ENCODE data around the gene ATP2A1. TPM values are rescaled to one million over a fixed set of nuclear protein-coding genes. Genes with fewer than 3 reads are reported as not detected.
A peak's percentile ranks its signal among the peaks of the same experiment; 100 is the strongest.

ATP2A1 gene
- total and polyA plus RNA-seq, 4 donors, result 0.34 to 0.92 (median 0.44) TPM

- Histone ChIP-seq H3K27ac (ENCODE audit: low read depth in 1 of 2, low read length in 1 of 2) (no peak overlapping the region), H3K9ac (ENCODE audit: insufficient read depth in 1 of 2, low read length in 2 of 2) (peak overlapping the region in 1 of 2 donors; percentile 39), H3K36me3 (ENCODE audit: control insufficient read depth in 4 of 4, insufficient read depth in 4 of 4, low read length in 4 of 4) (peaks cover 0 to 3% (median 2%) of the 10 kb centered on the region in 4 donors), H3K27me3 (ENCODE audit: control insufficient read depth in 3 of 3, insufficient read depth in 3 of 3, low read length in 2 of 3) (peaks cover 0 to 9% (median 0%) of the 10 kb centered on the region in 3 donors), H3K4me3 (peak overlapping the region; percentile 57), H3K4me1 (ENCODE audit: control insufficient read depth in 5 of 5, insufficient read depth in 5 of 5, low read length in 5 of 5) (peaks cover 0 to 24% (median 6%) of the 10 kb centered on the region in 5 donors), H3K9me3 (ENCODE audit: control insufficient read depth in 4 of 4, insufficient read depth in 3 of 4, low read length in 3 of 4) (no peaks in the 10 kb centered on the region)
- 3% methylated on average over 27 of the region's 27 CpGs for WGBS, 2 donors
- TF ChIP-seq, protein P1, sequence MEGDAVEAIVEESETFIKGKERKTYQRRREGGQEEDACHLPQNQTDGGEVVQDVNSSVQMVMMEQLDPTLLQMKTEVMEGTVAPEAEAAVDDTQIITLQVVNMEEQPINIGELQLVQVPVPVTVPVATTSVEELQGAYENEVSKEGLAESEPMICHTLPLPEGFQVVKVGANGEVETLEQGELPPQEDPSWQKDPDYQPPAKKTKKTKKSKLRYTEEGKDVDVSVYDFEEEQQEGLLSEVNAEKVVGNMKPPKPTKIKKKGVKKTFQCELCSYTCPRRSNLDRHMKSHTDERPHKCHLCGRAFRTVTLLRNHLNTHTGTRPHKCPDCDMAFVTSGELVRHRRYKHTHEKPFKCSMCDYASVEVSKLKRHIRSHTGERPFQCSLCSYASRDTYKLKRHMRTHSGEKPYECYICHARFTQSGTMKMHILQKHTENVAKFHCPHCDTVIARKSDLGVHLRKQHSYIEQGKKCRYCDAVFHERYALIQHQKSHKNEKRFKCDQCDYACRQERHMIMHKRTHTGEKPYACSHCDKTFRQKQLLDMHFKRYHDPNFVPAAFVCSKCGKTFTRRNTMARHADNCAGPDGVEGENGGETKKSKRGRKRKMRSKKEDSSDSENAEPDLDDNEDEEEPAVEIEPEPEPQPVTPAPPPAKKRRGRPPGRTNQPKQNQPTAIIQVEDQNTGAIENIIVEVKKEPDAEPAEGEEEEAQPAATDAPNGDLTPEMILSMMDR (IDR thresholded peaks at IDR 0.05; ENCODE audit: control extremely low read depth, extremely low read depth), result no peak
- ATAC-seq (ENCODE audit: insufficient read depth, low FRiP score) (peak; percentile 39), DNase-seq (no peak)
These were observed 1.1 kb downstream of the ATP2A1 start for GRCh38 chr16:28879261-28879840.

DNA sequence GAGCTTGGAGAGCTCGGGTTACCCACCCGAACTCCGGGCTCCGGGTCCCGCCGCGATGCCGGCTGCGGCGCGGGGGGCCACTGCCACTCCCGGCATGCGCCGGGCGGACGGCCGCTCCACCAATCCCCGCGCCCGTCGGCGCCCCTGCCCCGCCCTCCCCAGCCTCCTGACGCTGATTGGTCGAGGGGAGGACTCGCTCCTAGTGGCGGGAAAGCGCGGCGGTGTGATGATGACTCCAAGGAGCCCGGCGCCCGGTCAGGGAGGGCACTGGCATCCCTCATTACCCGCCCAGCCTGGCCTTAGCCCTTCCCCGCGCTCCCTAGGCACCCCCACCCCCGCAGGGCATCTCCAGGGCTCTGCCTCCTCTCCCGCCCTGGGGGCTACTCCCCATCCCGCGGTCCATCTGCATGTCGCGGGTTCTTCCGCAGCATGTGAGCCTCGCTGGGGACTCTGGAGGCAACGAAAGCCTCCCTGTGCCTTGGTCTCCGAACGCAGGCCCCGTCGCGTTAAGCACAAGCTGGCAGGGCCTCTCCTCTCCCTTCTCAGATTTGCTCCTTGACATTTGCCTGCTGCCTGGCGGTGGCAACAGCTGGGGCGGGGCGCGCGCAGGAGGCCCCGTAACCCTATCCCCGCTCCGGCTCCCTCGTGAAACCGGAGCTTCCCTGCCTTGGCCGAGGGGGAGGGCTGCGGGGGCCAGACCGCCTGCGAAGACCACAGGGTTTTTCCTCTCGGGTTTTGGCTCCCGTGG lies 1.7 kb downstream of the ATP2A1 start:
- Histone ChIP-seq H3K4me1 (ENCODE audit: control insufficient read depth in 5 of 5, insufficient read depth in 5 of 5, low read length in 5 of 5) (peaks cover 0 to 23% (median 6%) of the 10 kb centered on the region in 5 donors), H3K36me3 (ENCODE audit: control insufficient read depth in 4 of 4, insufficient read depth in 4 of 4, low read length in 4 of 4) (no peaks in the 10 kb centered on the region), H3K9me3 (ENCODE audit: control insufficient read depth in 4 of 4, insufficient read depth in 3 of 4, low read length in 3 of 4) (no peaks in the 10 kb centered on the region), H3K4me3 (peak overlapping the region; percentile 57), H3K27ac (ENCODE audit: low read depth in 1 of 2, low read length in 1 of 2) (no peak overlapping the region), H3K9ac (ENCODE audit: insufficient read depth in 1 of 2, low read length in 2 of 2) (no peak overlapping the region), H3K27me3 (ENCODE audit: control insufficient read depth in 3 of 3, insufficient read depth in 3 of 3, low read length in 2 of 3) (peaks cover 0 to 9% (median 0%) of the 10 kb centered on the region in 3 donors)
- ATAC-seq (ENCODE audit: insufficient read depth, low FRiP score), result peak; percentile 94
- WGBS, 2 donors, result 1 to 2% methylated on average over 63 to 66 of the region's 66 CpGs
- DNase-seq, result peak; percentile 87 to 92 (median 89)
- TF ChIP-seq, protein P1 (IDR thresholded peaks at IDR 0.05; ENCODE audit: control extremely low read depth, extremely low read depth), result no peak

- Histone ChIP-seq H3K4me1 (ENCODE audit: control insufficient read depth in 5 of 5, insufficient read depth in 5 of 5, low read length in 5 of 5) (peaks cover 0 to 22% (median 6%) of the 10 kb centered on the region in 5 donors), H3K36me3 (ENCODE audit: control insufficient read depth in 4 of 4, insufficient read depth in 4 of 4, low read length in 4 of 4) (no peaks in the 10 kb centered on the region), H3K27me3 (ENCODE audit: control insufficient read depth in 3 of 3, insufficient read depth in 3 of 3, low read length in 2 of 3) (peaks cover 0 to 9% (median 0%) of the 10 kb centered on the region in 3 donors), H3K9ac (ENCODE audit: insufficient read depth in 1 of 2, low read length in 2 of 2) (no peak overlapping the region), H3K4me3 (no peak overlapping the region), H3K9me3 (ENCODE audit: control insufficient read depth in 4 of 4, insufficient read depth in 3 of 4, low read length in 3 of 4) (no peaks in the 10 kb centered on the region), H3K27ac (ENCODE audit: low read depth in 1 of 2, low read length in 1 of 2) (no peak overlapping the region)
- TF ChIP-seq, protein P1 (IDR thresholded peaks at IDR 0.05; ENCODE audit: control extremely low read depth, extremely low read depth), result no peak
- ATAC-seq (ENCODE audit: insufficient read depth, low FRiP score) (no peak), DNase-seq (no peak)
- WGBS, 2 donors, result 17 to 21% methylated on average over 11 of the region's 11 CpGs
These were observed 2.3 kb downstream of the ATP2A1 start for GRCh38 chr16:28880589-28880915.
